Occipital lobe (tissue), 2 donors: ENCODE results near the gene RTEL1. TPM values are rescaled to one million over a fixed set of nuclear protein-coding genes. Genes with fewer than 3 reads are reported as not detected.
"Not testable (repeated sequence)": the region's sequence is repeated elsewhere in the genome, so short reads cannot be mapped to it uniquely, and the experiment has no call there.

Source experiments
- DNase-seq: peaks from one replicate; lab custom pipeline; 2025; lab: John Stamatoyannopoulos, UW
- total RNA-seq: library from RNA; depleted of rRNA; stranded (reverse); fragments of >200 nt; gene quantifications from one replicate; pipeline ENCODE4 v1.2.3, GENCODE V29; 2014

Gene RTEL1
- total RNA-seq, 1 donor from 2014 or later, result 10.0 TPM

DNA sequence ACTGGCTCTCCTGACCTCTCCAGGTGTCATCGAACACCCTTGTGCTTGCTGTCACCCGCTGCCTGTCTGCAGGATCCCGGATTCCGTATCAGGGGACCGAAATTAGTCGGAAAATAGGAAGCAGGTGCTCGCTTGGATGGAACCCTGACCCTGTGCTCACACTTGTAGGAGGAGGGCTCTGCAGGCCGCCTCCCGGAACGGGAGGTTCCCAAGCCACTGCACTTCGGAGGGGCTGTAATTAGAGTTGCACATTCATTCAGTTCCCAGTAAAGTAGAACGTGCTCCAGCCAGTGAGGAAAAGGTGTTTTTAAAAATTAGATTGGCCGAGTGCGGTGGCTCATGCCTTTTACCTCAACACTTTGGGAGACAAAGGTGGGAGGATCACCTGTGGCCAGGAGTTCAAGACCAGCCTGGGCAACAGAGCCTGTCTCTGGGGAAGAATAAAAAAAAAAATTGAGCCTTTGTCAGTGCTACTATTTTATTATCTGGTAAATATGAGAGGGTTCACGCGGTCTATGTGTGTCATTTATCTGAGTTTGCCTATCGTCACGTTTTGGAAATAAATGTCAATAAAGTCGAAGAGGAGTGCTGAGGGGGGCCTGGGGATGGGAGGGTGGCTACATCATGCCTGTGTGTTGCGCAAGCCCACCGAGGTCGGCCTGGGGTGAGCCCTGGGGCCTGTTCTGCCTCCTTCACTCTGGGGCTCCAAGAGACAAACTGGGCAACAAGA is 29.7 kb upstream of the RTEL1 start:
- DNase-seq, result no peak

DNA sequence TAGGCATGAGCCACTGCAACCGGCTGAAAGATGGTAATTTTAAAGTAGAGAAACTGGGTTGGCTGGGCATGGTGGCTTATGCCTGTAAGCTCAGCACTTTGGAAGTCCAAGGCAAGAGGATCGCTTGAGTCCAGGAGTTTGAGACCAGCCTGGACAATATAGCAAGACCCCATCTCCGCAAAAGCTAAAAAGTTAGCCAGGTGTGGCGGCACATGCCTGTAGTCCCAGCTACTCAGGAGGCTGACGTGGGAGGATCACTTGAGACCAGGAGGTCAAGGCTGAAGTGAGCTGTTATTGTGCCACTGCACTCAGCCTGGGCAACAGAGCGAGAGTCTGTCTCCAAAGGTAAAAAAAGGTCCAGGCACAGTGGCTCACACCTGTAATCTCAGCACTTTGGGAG is 27.2 kb upstream of the RTEL1 start:
- not testable (repeated sequence) for DNase-seq

DNA sequence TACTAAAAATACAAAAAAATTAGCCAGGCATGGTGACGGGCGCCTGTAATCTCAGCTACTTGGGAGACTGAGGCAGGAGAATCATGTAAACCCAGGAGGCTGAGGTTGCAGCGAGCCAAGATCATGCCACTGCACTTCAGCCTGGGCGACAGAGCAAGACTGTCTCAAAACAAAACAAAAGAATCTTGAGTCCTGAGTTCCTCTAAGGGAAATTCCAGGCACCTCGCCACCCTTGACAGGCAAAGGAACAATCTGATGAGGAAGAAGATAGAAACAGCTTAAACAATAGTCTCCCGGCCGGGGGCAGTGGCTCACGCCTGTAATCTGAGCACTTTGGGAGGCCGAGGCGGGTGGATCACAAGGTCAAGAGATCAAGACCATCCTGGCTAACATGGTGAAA is 26.7 kb upstream of the RTEL1 start:
- not testable (repeated sequence) for DNase-seq

DNA sequence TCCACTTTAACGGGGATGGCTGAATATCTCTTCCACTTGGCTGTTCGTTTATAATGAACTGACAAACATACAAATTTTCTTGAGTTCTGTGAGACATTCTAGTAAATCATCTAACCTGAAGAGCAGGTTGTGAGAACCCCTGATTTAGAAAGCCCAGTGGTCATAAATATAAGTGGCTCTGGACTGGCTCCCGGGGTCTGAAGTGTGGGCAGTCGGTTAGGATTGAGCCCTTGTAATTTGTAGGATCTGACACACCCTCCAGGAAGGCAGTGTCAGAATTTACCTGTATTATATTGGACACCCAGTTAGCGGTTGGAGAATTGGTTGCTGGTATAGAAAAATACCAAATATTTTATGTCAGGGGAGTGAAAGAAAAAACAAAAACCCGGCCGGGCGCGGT is 24.4 kb upstream of the RTEL1 start:
- no peak for DNase-seq

DNA sequence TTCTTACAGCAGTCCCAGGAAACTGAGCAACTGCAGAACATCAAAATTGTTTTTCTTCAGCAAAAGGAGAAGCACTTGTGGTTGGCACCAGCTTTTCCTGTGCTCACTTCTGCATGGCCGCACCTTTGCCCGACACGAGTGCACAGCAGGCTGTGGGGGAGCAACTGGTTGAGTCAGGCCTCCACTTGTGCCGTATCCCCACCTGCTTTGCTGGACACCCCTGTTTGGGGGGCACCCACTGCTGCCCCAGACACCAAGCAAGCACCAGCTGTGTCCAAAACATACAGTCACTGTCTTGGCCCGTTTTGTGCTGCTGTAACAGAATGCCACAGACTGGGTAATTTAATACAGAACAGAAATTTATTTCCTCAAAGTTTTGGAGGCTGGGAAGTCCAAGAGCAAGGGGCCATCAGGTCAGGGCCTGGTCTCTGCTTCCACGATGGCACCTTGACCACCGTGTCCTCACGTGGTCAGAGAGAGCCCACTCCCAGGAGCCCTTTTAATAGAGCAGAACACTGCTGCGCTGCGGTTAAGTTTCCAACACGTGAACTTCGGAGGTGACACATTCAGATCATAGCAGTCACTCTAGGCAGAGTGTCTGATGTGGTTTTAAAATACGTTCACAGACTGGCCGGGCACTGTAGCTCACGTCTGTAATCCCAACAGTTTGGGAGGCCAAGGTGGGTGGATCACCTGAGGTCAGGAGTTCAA is 22.5 kb upstream of the RTEL1 start:
- DNase-seq, result no peak

DNA sequence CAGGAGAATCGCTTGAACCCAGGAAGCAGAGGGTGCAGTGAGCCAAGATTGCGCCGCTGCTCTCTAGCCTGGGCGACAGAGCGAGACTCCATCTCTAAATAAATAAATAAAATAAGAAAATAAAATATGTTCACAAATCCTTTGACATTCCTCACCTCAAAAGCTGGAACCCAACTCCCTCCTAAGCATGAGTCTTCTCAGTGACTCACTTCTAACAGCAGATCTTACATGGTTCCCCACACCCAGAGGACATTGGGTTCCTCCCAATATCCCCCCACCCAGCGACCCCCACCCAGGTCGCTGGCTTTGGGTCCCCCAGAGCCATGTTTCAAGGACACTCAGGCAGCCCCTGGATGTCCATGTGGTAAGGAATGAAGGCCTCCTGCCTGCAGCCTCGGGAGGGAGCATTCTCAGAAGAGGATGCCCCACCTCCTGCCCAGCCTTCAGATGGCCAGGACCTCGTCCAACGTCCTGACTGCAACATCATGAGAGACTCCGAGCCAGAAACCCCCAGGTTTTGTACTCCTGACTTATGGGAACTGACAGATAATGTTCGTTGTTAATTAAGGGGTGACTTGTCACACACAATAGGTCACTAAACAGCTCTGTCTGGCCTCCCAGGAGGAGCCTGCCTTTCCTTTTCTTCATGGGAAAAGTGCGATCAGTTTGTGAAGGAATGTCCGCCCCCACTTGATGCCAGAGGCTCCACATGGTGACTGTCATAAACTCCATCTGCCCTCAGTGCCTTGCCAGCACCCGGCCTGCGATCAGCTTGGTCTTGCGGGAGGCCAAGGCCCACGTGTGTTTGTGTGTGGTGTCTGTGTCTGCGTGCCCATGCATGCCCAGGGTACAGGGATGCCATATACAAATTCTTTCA is 21.1 kb upstream of the RTEL1 start:
- no peak for DNase-seq

DNA sequence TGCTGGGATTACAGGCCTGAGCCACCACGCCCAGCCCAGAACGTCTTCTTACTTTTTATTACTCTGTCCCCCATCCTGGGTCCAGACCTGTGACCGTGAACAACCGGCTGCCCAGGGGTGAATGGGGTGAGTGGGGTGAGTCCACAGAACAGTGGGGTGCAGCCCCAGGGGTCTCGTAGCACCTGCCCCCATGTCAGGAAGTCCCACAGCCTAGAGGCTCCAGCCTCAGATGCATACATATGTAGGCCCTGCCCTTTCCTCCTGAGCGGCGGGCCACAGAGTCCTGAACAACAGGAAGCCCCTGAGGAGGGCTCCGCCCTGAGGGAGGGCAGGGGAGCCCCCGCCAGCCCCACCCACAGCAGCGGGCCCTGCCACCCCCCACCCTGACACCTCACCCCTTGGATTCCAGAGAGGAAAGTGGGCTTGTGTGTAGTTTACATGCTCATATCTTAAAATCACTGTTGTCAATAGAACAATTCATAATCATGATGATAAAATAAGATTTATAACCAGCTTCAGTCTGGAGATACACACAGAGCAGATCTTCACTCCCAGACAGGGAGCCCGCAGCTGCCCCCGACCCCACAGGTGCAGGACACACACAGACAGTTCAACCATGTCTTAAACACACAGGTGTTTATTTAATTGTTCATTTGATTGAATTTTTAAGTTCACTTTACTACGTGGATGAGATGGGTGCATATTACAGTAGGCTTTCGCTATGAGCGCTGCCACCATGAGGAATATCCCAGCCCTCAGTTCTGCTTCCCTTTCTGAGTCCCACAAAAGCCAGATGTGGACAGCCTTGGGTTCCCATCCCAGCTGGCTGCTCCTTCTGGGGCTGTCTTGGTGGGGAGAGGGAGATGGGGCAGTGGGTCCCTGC is 18.8 kb upstream of the RTEL1 start:
- no peak for DNase-seq

DNA sequence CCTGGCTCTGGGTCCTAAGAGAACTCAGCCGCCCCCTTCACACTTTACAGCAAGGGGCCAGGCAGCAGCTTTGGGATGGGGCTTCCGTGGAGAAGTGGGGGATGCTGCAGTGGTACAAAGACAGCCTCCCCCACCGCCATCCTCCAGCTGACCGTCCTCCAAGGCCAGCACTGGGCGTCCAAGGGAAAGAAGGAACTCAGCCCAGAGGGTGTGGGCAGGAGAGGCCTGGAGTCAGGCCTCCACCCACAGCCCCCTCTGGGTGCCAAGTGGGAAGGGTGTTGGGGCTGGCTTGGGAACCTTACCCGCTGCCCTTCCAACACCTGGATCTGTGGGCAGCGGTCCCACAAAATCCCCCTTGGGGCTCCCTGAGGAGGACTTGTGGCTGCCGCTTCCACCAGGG is 18.0 kb upstream of the RTEL1 start:
- no peak for DNase-seq

DNA sequence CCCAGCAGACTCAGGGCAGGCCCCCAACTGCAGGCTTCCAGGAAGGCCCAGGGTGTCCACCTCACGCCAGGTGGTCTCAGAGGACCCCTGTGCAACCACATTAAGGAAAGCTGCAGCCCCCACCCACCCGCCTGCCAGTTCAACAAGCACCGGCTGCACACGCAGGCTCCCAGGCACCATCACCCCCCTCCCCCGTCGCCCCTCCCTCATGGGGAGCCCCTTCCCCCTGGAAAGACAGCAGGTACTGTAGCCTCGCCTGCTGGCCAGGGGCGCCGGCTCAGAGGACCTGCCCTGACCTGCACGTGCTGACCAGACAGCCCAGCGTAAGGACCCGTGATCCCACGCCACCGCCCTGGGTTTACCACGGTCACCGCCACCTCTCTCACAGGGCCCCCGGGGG is 17.4 kb upstream of the RTEL1 start:
- DNase-seq, result not testable (repeated sequence)

DNA sequence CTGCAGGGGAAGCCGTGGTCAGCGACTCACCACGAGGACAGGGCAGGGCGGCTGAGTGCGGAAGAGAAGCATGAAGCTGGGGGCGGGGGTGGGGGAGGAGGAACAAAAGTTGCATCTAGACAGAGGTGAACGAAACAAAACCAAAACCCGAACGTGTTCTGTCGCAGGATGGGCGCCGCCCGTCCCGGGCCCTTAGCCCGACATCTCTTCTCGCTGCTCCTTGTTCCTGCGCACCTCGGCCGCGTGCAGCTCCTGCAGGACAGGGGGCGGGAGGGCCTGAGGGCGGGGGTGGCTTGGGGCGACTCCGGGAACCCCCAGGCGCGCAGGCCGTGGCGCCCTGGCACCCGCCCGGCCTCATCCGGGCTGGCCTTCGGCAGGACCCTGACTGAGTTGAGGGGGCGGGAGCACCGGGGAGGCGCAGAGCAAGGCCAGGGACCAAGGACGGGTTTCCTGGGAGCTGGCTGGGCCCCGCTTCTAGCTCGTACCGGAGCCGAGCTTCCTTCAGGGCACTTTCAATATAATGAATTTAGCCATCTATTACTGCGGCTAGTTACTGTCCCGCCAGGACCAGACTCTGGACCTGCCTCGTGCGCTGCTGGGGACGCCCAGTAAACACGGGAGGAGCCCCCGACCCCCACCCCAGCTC is 16.8 kb upstream of the RTEL1 start:
- DNase-seq, result no peak

DNA sequence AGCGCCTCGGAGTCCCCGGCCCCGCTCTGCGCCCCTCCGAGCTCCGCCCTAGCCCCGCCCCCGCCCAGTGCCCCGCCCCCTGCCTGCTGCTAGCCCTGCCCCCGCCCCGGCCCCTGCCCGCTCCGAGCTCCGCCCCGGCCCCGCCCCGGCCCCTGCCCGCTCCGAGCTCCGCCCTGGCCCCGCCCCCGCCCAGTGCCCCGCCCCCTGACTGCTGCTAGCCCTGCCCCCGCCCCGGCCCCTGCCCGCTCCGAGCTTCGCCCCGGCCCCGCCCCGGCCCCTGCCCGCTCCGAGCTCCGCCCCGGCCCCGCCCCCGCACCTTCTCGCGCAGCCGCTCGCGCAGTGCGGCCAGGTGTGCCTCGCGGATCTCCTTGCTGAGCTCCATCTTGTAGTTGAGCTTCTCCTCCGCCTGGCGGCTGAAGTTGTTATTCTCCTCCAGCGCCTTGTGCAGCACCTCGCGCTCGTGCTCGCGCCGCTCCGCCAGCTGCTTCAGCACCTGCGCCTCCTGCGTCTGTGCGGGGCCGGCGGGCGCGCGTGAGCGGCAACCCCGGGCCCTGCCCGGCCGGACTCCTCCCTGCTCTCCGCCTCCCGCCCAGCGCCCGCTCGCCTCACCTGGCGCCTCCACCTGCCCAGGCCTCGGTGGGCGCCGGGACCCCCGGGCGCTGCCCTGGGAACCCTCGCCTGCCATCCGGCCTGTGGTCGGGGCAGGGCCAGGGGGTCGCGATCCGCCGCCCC is 16.2 kb upstream of the RTEL1 start:
- peak; percentile 91 for DNase-seq

DNA sequence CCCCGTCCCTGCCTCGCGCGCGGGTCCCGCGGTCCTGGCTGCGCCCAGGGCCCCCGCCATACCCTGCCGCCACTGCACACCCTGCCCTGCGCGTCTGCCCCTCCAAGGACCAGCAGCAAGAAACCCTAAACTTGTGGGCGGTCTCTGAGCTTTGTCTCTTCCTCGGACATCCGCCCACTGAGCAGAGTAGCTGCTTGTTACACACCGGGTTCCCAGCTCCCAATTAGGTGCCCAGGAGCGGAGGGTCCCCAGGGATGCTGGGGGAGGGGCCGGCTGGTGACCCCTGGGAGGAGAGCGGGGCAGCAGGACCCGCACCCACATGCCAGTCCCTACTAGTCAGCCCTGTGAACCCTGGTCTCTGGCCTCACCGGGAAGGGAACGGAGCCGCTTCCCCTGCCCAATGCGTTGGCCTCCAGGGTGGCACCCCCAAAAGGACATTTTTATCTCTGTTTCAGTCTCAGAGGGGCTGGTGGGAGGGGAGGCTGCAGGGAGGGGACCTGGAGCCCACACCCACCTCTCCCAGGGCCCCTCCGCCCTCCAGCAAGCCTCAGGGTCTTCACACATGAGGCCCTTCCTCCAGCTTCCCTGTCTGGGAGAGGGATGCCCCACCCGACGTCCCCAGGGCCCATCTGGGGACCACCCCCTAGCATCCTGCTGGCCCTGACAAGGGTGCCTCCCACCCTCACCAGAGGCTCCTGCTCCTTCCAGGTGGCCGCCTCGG is 15.4 kb upstream of the RTEL1 start:
- DNase-seq, result no peak

DNA sequence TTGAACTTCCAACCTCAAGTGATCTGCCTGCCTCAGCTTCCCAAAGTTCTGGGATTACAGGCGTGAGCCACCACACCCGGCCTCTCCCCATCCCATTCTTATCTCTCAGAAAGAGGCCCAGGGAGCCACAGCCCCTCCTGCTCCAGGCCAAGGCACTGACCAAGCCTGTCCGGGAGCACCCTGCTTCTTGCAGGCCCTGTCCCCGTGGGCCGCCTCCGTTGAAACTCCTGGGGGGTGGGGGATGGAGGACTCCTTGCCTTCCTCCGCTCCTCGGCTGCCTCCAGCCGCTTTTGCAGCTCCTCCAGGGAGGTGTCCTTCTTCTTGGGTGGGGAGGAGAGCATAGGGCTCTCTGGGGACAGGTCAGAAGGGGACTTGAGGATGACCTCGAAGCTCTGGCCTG is 14.6 kb upstream of the RTEL1 start:
- DNase-seq, result no peak

DNA sequence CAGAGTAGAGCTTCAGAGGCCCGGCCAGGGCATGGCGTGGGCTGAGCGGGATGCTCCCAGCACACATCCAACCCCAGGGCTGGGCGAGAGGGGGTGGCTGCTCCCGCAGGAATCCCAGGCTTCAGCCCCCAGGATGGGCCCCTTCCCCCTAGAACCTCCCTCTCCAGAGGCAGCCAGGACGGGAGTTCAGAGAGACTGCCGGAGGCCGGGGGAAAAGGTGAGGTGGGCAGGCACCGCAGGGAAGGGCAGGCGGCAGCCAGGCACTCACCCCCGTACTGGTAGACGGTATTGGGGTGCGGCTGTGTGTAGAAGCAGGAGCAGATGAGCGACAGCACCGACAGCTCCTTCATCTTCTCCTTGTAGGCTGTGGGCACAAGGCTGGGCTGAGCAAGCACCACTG is 14.2 kb upstream of the RTEL1 start:
- no peak for DNase-seq

DNA sequence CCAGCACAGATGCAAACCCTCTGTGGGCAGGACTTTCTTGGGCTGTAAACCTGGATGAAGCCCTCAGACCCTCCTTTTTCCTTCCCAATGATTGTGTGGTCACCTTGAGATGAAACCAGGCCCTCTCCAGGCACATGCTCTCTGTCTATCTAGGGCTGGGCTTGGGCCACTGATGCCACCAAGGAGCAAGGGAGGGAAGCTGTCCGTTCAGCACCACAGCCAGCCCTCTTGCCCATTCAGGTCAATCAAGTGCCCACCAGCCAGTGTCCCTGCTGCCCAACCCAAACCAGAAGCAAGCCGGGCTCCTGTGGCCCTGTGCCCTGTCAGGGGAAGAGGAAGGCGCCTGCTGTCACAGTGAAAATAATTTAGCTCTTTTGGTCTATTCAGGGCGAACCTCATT is 12.9 kb upstream of the RTEL1 start:
- no peak for DNase-seq

DNA sequence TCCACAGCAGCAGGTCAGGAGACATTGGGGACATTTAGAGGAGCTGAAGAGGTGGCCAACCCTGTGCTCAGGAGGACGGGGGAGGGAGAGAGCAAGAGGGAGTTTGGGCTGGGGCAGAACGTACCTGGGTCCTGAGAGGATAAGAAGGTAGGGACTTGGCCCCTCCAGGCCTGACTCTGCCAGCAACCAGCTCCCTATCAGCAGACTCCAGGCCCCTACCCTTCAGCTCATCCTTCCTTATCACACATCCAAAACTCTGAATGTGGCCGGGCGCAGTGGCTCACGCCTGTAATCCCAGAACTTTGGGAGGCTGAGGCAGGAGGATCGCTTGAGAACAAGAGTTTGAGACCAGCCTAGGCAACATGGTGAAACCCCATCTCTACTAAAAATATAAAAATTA is 9.9 kb upstream of the RTEL1 start:
- no peak for DNase-seq

DNA sequence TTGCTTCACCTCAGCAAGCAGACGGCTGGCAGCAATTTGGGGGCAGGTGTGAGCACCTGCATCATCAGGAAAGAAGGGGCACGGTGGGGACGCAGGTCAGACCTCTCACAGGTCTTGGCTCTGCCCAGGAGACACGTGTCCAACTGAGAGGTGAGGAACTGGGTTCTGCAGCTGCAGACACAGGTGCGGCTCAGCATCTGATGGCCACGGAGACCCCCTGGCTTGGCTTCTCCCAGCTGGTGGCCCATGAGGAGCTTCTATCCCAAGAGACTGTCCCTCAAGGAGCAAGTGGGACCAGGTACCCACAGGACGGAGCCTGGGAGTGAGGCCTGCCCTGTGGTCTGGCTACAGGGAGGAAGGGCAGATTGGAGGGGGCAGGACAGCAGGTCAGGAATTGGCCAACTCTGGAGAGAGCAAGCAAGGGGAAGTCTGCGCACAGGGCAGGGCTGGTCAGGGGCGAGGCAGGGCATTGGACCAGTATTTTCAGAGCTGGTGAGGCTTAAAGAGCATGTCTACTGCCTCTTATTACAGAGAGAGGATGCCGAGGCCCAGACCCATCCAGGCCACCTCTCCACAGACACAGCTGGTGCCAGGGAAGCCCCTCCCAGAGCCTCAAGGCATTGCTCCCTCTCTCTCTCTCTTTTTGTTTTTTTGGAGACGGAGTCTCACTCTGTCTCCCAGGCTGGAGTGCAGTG is 9.1 kb upstream of the RTEL1 start:
- DNase-seq, result no peak

DNA sequence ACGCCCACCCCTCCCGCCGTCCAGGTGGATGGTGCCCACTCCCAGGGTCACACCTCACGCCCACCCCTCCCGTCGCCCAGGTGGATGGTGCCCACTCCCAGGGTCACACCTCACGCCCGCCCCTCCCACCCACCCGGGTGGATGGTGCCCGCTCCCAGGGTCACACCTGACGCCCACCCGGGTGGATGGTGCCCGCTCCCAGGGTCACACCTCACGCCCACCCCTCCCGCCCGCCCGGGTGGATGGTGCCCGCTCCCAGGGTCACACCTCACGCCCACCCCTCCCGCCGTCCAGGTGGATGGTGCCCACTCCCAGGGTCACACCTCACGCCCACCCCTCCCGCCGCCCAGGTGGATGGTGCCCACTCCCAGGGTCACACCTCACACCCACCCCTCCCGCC is 7.6 kb upstream of the RTEL1 start:
- DNase-seq, result not testable (repeated sequence)

DNA sequence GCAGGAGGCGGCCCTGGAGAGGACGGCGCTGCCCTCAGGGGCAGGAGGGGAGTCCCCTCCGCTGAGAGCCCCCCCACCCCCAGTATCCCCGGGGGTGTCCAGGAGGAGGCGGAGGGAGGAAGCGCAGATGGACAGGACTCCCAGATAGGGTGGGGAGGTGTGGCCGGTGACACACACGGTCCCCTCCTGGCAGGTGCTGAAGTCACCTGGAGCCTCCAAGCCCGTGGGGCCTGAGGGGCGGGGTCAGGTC is 6.2 kb upstream of the RTEL1 start:
- DNase-seq, result no peak
